HG03139 (cell line): ENCODE measurements around the gene TP53I3.
A peak's percentile ranks its signal among the peaks of the same experiment; 100 is the strongest.
"Not testable (repeated sequence)": the region's sequence is repeated elsewhere in the genome, so short reads cannot be mapped to it uniquely, and the experiment has no call there.

Experiments used
- ATAC-seq: cut with Tn5 transposase; IDR thresholded peaks from one replicate; pipeline ENCODE4 v1.9.1; 2021; ENCODE audit not compliant: unreplicated experiment

TP53I3 gene

GRCh38 chr2:24084386-24085199, at the start of gene TP53I3:
Gene TP53I3, minus strand, starts transcription at chr2:24084834. Its CDS starts 508 bp downstream, at chr2:24084326.
- ATAC-seq, result peak; percentile 69

DNA sequence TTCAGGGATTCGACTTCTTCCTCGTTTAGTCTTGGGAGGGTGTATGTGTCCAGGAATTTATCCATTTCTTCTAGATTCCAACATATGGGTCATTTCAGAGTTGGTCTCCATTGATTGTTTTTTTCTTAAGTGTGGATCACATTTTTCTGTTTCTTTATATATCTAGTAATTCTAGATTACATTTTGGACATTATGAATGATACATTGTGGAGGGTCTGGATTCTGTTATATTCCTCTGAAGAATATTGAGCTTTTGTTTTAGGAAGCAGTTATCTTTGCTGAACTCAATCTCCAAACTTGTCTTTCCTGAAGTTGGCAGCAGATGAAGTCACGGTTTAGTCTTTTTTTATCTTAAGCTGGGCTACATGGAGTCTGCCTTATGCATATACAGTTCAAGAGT, 47.9 kb upstream of the TP53I3 start:
- ATAC-seq, result no peak

GRCh38 chr2:24125956-24126355, 41.3 kb upstream of the TP53I3 start:
- ATAC-seq, result no peak

- peak; percentile 2 for ATAC-seq
These were observed 39.4 kb upstream of the TP53I3 start for GRCh38 chr2:24123922-24124580.

DNA sequence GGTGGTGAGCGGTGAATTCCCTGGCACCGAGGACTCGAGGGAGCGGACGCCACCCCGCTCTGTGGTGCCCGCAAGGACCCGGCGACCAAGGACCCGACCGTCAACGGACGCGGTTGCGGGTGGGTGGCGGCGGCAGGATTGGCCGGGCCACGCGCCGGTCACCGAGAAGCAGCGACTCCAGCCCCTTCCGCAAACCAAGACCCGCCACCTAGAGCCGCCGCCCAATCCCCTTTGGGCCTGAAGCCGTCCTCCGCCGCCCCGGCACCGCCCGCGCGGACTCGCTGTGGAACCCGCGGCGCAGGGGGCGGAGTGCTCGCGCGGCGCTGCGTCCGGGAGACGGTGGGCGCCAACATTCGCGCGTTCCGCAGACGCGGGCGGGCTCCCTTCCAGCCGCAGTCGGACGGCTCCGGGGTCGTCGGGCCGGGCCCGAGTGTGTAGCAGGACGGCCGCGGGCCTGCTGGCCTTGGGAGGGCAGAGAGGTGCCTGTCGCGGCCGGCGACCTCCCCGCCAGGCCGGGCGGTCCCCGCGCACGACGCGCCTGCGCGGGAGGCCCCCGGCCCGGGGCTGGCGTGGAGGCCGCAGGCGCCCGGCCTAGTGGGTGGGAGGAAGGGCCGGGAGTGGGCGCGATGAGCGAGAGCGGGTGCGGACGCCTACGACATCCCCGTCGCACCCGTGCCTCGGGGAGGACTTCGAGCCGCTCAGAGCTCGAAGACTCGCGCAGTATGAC, 38.7 kb upstream of the TP53I3 start, which contains the start of the genes FAM228B and PFN4:
FAM228B (plus strand) TSS at position 275 of the 727 bp plus-strand sequence. CDS start 893 bp downstream, outside the sequence.
PFN4 (minus strand) TSS at position 140 of the 727 bp plus-strand sequence. CDS start 799 bp downstream, outside the sequence.
- peak; percentile 84 for ATAC-seq

- no peak for ATAC-seq
These were observed 37.9 kb upstream of the TP53I3 start for GRCh38 chr2:24122366-24123194.

GRCh38 chr2:24121469-24121868, 36.8 kb upstream of the TP53I3 start:
- ATAC-seq, result no peak

GRCh38 chr2:24121066-24121465, 36.4 kb upstream of the TP53I3 start:
- no peak for ATAC-seq

DNA sequence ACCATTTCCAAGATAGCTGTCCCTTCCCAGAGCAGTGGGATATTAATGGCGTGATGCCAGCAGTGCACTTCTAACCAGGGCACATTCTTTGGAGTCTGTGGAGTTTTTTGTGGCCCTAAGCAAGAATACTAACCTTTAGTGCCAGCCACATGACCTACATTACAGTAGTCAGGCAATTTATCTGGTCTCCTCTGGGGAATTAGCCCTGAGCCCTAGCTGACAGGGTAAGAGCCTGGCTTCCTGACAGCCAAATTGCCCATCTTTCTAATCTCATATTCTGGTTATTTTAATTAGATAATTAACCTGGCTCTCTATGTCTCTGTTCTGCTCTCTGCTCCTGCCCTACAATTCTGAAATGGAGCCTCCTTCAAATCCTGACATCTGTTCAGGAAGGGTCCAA, 33.3 kb upstream of the TP53I3 start:
- ATAC-seq, result no peak

GRCh38 chr2:24115057-24115456, 30.4 kb upstream of the TP53I3 start:
- ATAC-seq, result no peak

- no peak for ATAC-seq
These were observed 26.8 kb upstream of the TP53I3 start for GRCh38 chr2:24111407-24111901.

DNA sequence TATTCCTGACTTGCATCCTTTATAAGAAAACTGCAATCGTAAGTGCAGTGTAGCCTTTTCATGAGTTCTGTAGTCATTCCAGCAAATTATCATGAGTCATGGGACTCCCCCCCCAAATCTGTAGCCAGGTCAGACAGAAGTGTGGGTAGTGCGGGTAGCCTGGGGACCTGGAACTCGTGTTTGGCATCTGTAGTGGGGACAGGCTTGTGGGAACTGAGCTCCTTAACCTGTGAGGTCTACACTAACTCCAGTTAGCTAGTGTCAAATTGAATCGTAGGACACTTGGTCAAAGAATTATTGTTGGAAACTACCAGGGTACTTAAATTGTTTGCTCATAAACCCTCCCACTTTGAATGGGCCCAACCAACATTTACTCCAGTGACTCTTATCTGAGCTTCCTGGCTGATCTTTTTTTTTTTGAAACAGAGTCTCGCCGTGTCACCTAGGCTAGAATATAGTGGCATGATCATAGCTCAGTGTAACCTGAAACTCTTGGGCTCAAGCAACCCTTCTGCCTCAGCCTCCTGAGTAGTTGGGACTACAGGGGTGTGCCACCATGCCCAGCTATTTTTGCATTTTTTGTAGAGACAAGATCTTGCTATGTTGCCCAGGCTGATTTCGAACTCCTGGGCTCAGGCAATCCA, 26.1 kb upstream of the TP53I3 start:
- no peak for ATAC-seq

DNA sequence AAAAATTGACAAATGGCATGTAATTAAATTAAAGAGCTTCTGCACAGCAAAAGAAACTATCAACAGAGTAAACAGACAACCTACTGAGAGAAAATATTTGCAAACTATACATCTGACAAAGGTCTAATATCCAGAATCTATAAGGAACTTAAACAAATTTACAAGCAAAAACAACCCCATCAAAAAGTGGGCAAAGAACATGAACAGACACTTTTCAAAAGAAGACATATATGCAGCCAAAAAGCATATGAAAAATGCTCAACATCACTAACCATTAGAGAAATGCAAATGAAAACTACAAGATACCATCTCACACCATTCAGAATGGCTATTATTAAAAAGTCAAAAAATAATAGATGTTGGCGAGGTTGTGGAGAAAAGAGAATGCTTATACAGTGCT, 24.8 kb upstream of the TP53I3 start:
- not testable (repeated sequence) for ATAC-seq

DNA sequence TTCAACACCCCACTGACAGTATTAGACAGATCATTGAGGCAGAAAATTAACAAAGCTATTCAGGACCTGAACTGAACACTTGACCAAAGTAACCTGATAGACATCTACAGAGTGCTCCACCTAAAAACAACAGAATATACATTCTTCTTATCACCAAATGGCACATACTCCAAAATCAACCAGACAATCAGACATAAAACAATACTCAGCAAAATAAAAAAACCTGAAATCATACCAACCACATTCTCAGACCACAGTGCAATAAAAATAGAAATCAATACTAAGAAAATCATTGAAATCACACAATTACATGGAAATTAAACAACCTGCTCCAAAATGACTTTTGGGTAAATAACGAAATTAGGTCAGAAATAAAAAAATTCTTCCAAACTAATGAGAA, 22.7 kb upstream of the TP53I3 start:
- no peak for ATAC-seq

- no peak for ATAC-seq
These were observed 22.2 kb upstream of the TP53I3 start for GRCh38 chr2:24106786-24107185.

- ATAC-seq, result no peak
These were observed 21.2 kb upstream of the TP53I3 start for GRCh38 chr2:24105816-24106215.

DNA sequence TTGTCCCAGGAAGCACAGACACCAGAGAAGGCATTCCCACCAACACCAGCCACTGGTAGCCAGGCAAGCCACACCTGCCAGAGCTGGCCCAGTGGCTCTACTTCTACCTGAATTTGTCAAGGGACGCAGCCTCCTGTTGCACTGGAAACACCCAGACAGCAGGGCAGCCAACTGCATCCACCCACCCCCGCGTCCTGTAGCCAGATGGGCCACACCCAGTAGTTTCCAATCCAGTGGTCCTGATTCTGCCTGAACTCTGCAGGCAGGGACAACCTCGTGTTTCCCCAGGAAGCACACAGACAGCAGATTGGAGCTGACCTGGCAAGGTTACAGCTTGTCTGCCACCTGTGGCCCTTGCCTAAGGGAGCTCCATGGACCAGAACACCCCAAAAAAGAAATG, 20.3 kb upstream of the TP53I3 start:
- no peak for ATAC-seq

DNA sequence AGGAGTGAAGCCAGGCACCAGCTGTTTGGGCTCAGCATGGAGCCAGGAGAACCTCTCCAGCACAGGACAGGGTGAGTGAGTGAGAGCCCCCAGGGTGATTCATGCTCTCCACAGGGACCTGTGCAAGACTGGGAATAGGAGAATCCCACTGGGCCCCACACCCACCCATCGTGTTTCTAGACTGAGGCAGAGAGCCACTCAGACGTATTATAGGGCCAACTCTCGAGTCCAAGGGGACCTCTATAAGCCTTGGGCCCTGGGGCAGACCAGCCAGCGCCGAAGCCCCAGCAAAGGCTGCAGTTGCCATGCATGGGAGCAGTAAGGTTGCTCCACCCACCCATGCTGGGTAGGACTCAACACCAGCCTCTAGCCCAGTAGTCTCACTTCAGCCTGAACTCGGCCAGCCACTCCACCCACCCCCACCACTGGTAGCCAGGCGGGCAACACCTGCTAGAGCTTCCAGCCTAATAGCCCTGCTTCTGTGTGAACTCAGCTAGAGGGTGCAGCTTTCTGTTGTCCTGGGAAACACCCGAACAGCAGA, 19.5 kb upstream of the TP53I3 start:
- no peak for ATAC-seq

GRCh38 chr2:24102677-24103076, 18.0 kb upstream of the TP53I3 start:
- no peak for ATAC-seq

DNA sequence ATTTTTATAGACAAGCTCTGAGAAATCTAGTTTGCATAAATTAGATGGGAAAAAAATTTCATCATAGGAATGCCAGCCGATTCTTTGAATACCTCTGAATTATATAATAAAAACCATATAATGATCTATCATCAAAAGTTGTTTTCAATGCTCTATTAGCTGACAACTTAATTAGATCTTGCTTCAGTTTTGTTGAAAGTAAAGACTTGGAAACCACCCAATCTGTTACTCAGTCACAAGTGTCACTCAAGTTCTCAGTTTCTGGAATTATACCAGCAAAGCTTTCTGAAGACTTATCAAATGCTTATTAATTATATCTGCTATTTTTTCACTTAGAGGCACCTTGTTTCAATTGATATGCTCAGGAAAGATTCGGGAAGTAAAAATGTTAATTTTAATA, 17.4 kb upstream of the TP53I3 start:
- ATAC-seq, result no peak
